HepG2 (cell line): Measurements from ENCODE around the gene DCLK1. TPM values are rescaled to one million over a fixed set of nuclear protein-coding genes. Genes with fewer than 3 reads are reported as not detected.

Experiments
- ATAC-seq: fragments of 200-7000 bp; cut with Tn5 transposase; 3 replicates; pipeline ENCODE4 v1.9.1; 2020; ENCODE audit warnings: mild to moderate bottlenecking, moderate library complexity
- BruUV-seq: library from RNA; stranded (reverse); fragments of 400-500 nt; replicated peaks from 2 replicates; lab custom pipeline; 2021; lab: Mats Ljungman, UMichigan
- CTCF ChIA-PET: fragments of 300-600 bp; formaldehyde crosslinking; extraction: SDS; loops from one replicate; lab custom pipeline; 2021; ENCODE audit warnings: low total read pairs, inconsistent platforms, low intra/inter-chr PET ratio; lab: Yijun Ruan, JAX
- POLR2A ChIA-PET: fragments of 350-600 bp; sonication (Branson Sonifier 250); formaldehyde crosslinking; loops from one replicate; lab custom pipeline; 2020; ENCODE audit warnings: antibody characterized with exemption, inconsistent platforms; lab: Yijun Ruan, JAX
- DNase-seq: peaks from one replicate; pipeline ENCODE4 v3.0.0-alpha.2; 2015; ENCODE audit warnings: low spot score
- FAIRE-seq: peaks from 3 replicates; lab custom pipeline; 2011; peaks lifted over from hg19 to GRCh38; lab: Jason Lieb, UNC
- H2AFZ ChIP-seq: one replicate; pipeline ENCODE4 v1.6.1; 2011; ENCODE audit warnings: low read length, inconsistent platforms
- H3K27ac ChIP-seq: fragments of 300-600 bp; 3 replicates; pipeline ENCODE4 v1.8.0; 2011; ENCODE audit warnings: mixed run types, mild to moderate bottlenecking, mixed read lengths, low read length, inconsistent platforms; ENCODE audit not compliant: insufficient read depth; ENCODE audit errors: extremely low read length
- H3K27me3 ChIP-seq, 2 experiments: fragments of 200-600 bp in 1 of 2; 2 replicates in 1 of 2; 3 replicates in 1 of 2; pipeline versions ENCODE4 v1.6.0 to v1.8.0; 2011; ENCODE audit warnings: low read length in 2 of 2, mild to moderate bottlenecking in 2 of 2, moderate library complexity in 2 of 2, inconsistent platforms in 1 of 2; ENCODE audit not compliant: insufficient read depth in 2 of 2, control insufficient read depth in 1 of 2
- H3K36me3 ChIP-seq, 2 experiments: fragments of 200-600 bp in 1 of 2; replicated peaks in 1 of 2; 2 replicates in 1 of 2; 3 replicates in 1 of 2; pipeline versions ENCODE4 v1.5.1 to v1.8.0; 2011; ENCODE audit warnings: low read length in 2 of 2, inconsistent platforms in 1 of 2; ENCODE audit not compliant: insufficient read depth in 2 of 2, control insufficient read depth in 1 of 2
- H3K4me1 ChIP-seq: 2 replicates; pipeline ENCODE4 v1.5.1; 2012; ENCODE audit warnings: low read length, inconsistent platforms; ENCODE audit not compliant: insufficient read depth
- H3K4me2 ChIP-seq: 2 replicates; pipeline ENCODE4 v1.6.0; 2011; ENCODE audit warnings: low read depth, low read length, inconsistent platforms
- H3K4me3 ChIP-seq, 3 experiments: fragments of 200-600 bp in 1 of 3; sonication (generic), shearing (Covaris generic) in 1 of 3; replicated peaks in 1 of 3; 2 replicates each; pipeline ENCODE4 v1.5.1; 2011 to 2016; ENCODE audit warnings: low read length in 3 of 3, inconsistent platforms in 2 of 3, low read depth in 2 of 3, mild to moderate bottlenecking in 2 of 3, control low read depth in 1 of 3, mixed read lengths in 1 of 3; ENCODE audit not compliant: insufficient read depth in 1 of 3
- H3K79me2 ChIP-seq: one replicate; pipeline ENCODE4 v1.6.1; 2011; ENCODE audit warnings: low read length, inconsistent platforms; ENCODE audit not compliant: insufficient read depth
- H3K9ac ChIP-seq: 2 replicates; pipeline ENCODE4 v1.6.0; 2011; ENCODE audit warnings: mild to moderate bottlenecking, low read depth, low read length, inconsistent platforms; ENCODE audit not compliant: insufficient read depth
- H3K9me3 ChIP-seq: 2 replicates; pipeline ENCODE4 v1.5.1; 2012; ENCODE audit warnings: mild to moderate bottlenecking, low read length
- H4K20me1 ChIP-seq: 2 replicates; pipeline ENCODE4 v1.6.0; 2011; ENCODE audit warnings: inconsistent platforms, mild to moderate bottlenecking, low read length, moderate library complexity; ENCODE audit not compliant: insufficient read depth
- ARHGAP35 ChIP-seq: sonication (generic); formaldehyde crosslinking; IDR thresholded peaks from 2 replicates; pipeline ENCODE4 v1.9.0; 2022; ENCODE audit warnings: mild to moderate bottlenecking, inconsistent platforms, moderate library complexity, missing genetic modification reagents, borderline replicate concordance
- ARNTL ChIP-seq: sonication (generic); formaldehyde crosslinking; IDR thresholded peaks from 2 replicates; pipeline ENCODE4 v1.4.0; 2020; ENCODE audit warnings: mild to moderate bottlenecking, missing genetic modification reagents
- MBNL3 ChIP-seq: fragments of 250-450 bp; sonication (Bioruptor Pico); conservative IDR thresholded peaks from 2 replicates; pipeline ENCODE4 v1.8.0; 2022; ENCODE audit warnings: mild to moderate bottlenecking, inconsistent platforms
- RFXANK ChIP-seq: IDR thresholded peaks from 2 replicates; pipeline ENCODE4 v1.6.1; 2016
- TBX2 ChIP-seq: sonication (generic); formaldehyde crosslinking; IDR thresholded peaks from 2 replicates; pipeline ENCODE4 v1.5.0; 2020; ENCODE audit warnings: missing genetic modification reagents, mild to moderate bottlenecking, borderline replicate concordance
- THAP11 ChIP-seq: IDR thresholded peaks from 2 replicates; pipeline ENCODE4 v1.6.1; 2016; ENCODE audit warnings: missing biosample characterization, missing genetic modification reagents
- THAP8 ChIP-seq: sonication (generic); formaldehyde crosslinking; IDR thresholded peaks from 2 replicates; pipeline ENCODE4 v1.5.1; 2020; ENCODE audit warnings: missing genetic modification reagents, mild to moderate bottlenecking, borderline replicate concordance
- ZNF207 ChIP-seq: fragments of 450-650 bp; IDR thresholded peaks from 2 replicates; pipeline ENCODE4 v1.6.1; 2016; ENCODE audit warnings: antibody characterized with exemption, borderline replicate concordance
- ZNF431 ChIP-seq: sonication (generic); formaldehyde crosslinking; IDR thresholded peaks from 2 replicates; pipeline ENCODE4 v1.9.0; 2022; ENCODE audit warnings: missing genetic modification reagents, low read depth, mild to moderate bottlenecking, borderline replicate concordance
- ZNF556 ChIP-seq: sonication (generic); formaldehyde crosslinking; IDR thresholded peaks from 2 replicates; pipeline ENCODE4 v1.4.0; 2020; ENCODE audit warnings: mild to moderate bottlenecking, missing genetic modification reagents, borderline replicate concordance
- ZNF562 ChIP-seq: sonication (generic); formaldehyde crosslinking; IDR thresholded peaks from 2 replicates; pipeline ENCODE4 v1.8.0; 2022; ENCODE audit warnings: missing genetic modification reagents, borderline replicate concordance
- ZNF589 ChIP-seq: sonication (generic); formaldehyde crosslinking; conservative IDR thresholded peaks from 2 replicates; pipeline ENCODE4 v1.8.0; 2022; ENCODE audit warnings: mild to moderate bottlenecking, moderate library complexity, missing genetic modification reagents
- whole genome bisulfite sequencing: methylation state at CpG from one replicate; pipeline ENCODE4 v1.1.6; 2017; ENCODE audit warnings: low lambda C conversion rate; 5-methylcytosine and 5-hydroxymethylcytosine counted together
- in situ Hi-C: cut with HindIII; loops from 2 replicates; pipeline ENCODE4 v1.10.0; 2017; ENCODE audit warnings: low pct_unique_long_range_greater_than_20kb; ENCODE audit not compliant: extremely low pct_ligation_motif_present
- intact Hi-C: fragments of 100-400 bp; cut with micrococcal nuclease; formaldehyde crosslinking; loops from one replicate; pipeline ENCODE4 v1.10.0; 2022; ENCODE audit not compliant: unreplicated experiment
- polyA plus RNA-seq, 8 experiments: library from polyadenylated mRNA; depleted of rRNA in 3 of 8; stranded (reverse) in 7 of 8; unstranded in 1 of 8; fragments of >200 nt; fragmentation: Illumina TruSeq in 4 of 8; extraction: Trizol in 4 of 8; gene quantifications; 2 replicates each; pipeline versions ENCODE4 v1.2.1 to v1.2.3, GENCODE V29; 2011 to 2016; ENCODE audit warnings: low read depth in 4 of 8, missing spikeins in 1 of 8, mixed read lengths in 1 of 8; ENCODE audit not compliant: insufficient read depth in 1 of 8
- total RNA-seq, 5 experiments: library from RNA; depleted of rRNA; stranded (reverse); fragments of >200 nt; fragmentation: Illumina TruSeq; extraction: Trizol; gene quantifications; 2 replicates each; pipeline ENCODE4 v1.2.3, GENCODE V29; 2016; ENCODE audit warnings: low read depth in 1 of 5
- TF ChIP-seq, protein P1 (sequence below), 2 experiments: sonication (generic) in 1 of 2; formaldehyde crosslinking in 1 of 2; IDR thresholded peaks; 2 replicates each; pipeline versions ENCODE4 v1.6.1 to v1.9.0; 2014 to 2022; ENCODE audit warnings: antibody characterized with exemption in 1 of 2, borderline replicate concordance in 1 of 2, inconsistent platforms in 1 of 2, low read depth in 1 of 2, missing genetic modification reagents in 1 of 2
- TF ChIP-seq, protein P2 (sequence below): sonication (generic); formaldehyde crosslinking; conservative IDR thresholded peaks from 2 replicates; pipeline ENCODE4 v1.8.0; 2022; ENCODE audit warnings: missing genetic modification reagents

The DCLK1 gene
- total and polyA plus RNA-seq, 2 of the 13 experiments (the other 11 are each of a cell fraction or from before 2014, with no cell fraction given): not detected

DNA sequence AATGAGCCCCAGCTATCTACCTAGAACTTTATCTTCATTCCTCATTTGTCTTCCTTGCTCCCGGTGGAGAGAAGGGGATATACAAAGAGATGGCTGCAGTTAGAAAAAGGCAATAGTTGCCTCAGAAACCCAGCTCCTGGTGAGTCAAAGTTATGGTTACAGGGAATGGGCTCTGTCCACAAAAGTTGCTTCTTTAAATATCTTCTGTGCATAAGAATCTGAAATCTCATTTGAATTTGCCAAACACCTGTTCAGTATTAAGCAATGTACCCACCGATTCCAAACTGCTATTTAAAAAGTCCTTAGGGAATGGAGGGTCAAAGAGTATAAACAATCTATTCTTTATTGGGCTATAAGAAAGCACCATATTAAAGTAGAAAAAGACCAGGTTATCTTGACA is 48.4 kb downstream of the DCLK1 start (continued):
- TF ChIP-seq RFXANK (CRISPR knock-in tag) (no peak), ZNF431 (CRISPR knock-in tag) (no peak), THAP11 (no peak), ZNF207 (no peak), ZNF589 (CRISPR knock-in tag) (no peak), ZNF556 (CRISPR knock-in tag) (no peak)

- intact Hi-C loops: no loop called here
- Histone ChIP-seq H3K4me1 (no peaks in the 10 kb centered on the region), H3K36me3 (no peaks in the 10 kb centered on the region), H3K79me2 (no peaks in the 10 kb centered on the region), H2AFZ (no peak overlapping the region), H4K20me1 (no peaks in the 10 kb centered on the region), H3K9ac (no peak overlapping the region), H3K9me3 (no peaks in the 10 kb centered on the region), H3K4me2 (no peak overlapping the region), H3K27ac (no peak overlapping the region), H3K4me3 (no peak overlapping the region), H3K27me3 (no peaks in the 10 kb centered on the region)
- ATAC-seq: no peak
- in situ Hi-C loops: no loop called here
- 23% methylated on average over 2 of the region's 2 CpGs for WGBS
- TF ChIP-seq MBNL3 (CRISPR knock-in tag): no peak
- no peak for TF ChIP-seq THAP8 (CRISPR knock-in tag)
- TF ChIP-seq, protein P1, sequence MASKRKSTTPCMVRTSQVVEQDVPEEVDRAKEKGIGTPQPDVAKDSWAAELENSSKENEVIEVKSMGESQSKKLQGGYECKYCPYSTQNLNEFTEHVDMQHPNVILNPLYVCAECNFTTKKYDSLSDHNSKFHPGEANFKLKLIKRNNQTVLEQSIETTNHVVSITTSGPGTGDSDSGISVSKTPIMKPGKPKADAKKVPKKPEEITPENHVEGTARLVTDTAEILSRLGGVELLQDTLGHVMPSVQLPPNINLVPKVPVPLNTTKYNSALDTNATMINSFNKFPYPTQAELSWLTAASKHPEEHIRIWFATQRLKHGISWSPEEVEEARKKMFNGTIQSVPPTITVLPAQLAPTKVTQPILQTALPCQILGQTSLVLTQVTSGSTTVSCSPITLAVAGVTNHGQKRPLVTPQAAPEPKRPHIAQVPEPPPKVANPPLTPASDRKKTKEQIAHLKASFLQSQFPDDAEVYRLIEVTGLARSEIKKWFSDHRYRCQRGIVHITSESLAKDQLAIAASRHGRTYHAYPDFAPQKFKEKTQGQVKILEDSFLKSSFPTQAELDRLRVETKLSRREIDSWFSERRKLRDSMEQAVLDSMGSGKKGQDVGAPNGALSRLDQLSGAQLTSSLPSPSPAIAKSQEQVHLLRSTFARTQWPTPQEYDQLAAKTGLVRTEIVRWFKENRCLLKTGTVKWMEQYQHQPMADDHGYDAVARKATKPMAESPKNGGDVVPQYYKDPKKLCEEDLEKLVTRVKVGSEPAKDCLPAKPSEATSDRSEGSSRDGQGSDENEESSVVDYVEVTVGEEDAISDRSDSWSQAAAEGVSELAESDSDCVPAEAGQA (IDR thresholded peaks at IDR 0.05; ENCODE audit: low read depth): no peak
- TF ChIP-seq, protein P1 (CRISPR knock-in tag; IDR thresholded peaks at IDR 0.05; ENCODE audit: borderline replicate concordance): no peak
- TF ChIP-seq ZNF562: no peak
- TF ChIP-seq ARHGAP35 (CRISPR knock-in tag): no peak
- TF ChIP-seq ARNTL (CRISPR knock-in tag): no peak
- no peak for TF ChIP-seq TBX2 (CRISPR knock-in tag)
- TF ChIP-seq, protein P2, sequence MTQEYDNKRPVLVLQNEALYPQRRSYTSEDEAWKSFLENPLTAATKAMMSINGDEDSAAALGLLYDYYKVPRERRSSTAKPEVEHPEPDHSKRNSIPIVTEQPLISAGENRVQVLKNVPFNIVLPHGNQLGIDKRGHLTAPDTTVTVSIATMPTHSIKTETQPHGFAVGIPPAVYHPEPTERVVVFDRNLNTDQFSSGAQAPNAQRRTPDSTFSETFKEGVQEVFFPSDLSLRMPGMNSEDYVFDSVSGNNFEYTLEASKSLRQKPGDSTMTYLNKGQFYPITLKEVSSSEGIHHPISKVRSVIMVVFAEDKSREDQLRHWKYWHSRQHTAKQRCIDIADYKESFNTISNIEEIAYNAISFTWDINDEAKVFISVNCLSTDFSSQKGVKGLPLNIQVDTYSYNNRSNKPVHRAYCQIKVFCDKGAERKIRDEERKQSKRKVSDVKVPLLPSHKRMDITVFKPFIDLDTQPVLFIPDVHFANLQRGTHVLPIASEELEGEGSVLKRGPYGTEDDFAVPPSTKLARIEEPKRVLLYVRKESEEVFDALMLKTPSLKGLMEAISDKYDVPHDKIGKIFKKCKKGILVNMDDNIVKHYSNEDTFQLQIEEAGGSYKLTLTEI: no peak
- no peak for FAIRE-seq
- POLR2A ChIA-PET: no interaction called here
- CTCF ChIA-PET: no interaction called here
- DNase-seq: no peak
- BruUV-seq: no TSS peak
Measured at GRCh38 chr13:36082396-36082795, 48.8 kb downstream of the DCLK1 start.
